Lung (tissue), 12 donors: ENCODE data around the gene SAFB2. TPM values are rescaled to one million over a fixed set of nuclear protein-coding genes. Genes with fewer than 3 reads are reported as not detected.

Experiments
- ATAC-seq: fragments of 200-7000 bp; cut with Tn5 transposase; one replicate; pipeline ENCODE4 v1.9.1; 2020; ENCODE audit warnings: moderate number of reproducible peaks; ENCODE audit not compliant: insufficient read depth, low FRiP score
- DNase-seq, 3 donors: peaks; one replicate each; pipeline ENCODE4 v3.0.0-alpha.2; 2013 to 2017
- H3K27ac ChIP-seq, 2 donors: one replicate each; pipeline ENCODE4 v1.5.1; 2013; ENCODE audit warnings: mild to moderate bottlenecking in 2 of 2, moderate library complexity in 2 of 2, control low read depth in 1 of 2, inconsistent platforms in 1 of 2, low read depth in 1 of 2, low read length in 1 of 2
- H3K27me3 ChIP-seq, 3 donors: one replicate each; pipeline ENCODE4 v1.5.1; 2013; ENCODE audit warnings: low read length in 2 of 3; ENCODE audit not compliant: control insufficient read depth in 3 of 3, insufficient read depth in 3 of 3
- H3K36me3 ChIP-seq, 4 donors: one replicate each; pipeline ENCODE4 v1.5.1; 2013; ENCODE audit warnings: low read length in 4 of 4, mild to moderate bottlenecking in 1 of 4, moderate library complexity in 1 of 4; ENCODE audit not compliant: control insufficient read depth in 4 of 4, insufficient read depth in 4 of 4
- H3K4me1 ChIP-seq, 5 donors: one replicate each; pipeline ENCODE4 v1.5.1; 2013; ENCODE audit warnings: low read length in 5 of 5, mild to moderate bottlenecking in 2 of 5, moderate library complexity in 1 of 5; ENCODE audit not compliant: control insufficient read depth in 5 of 5, insufficient read depth in 5 of 5
- H3K4me3 ChIP-seq: one replicate; pipeline ENCODE4 v1.5.1; 2013; ENCODE audit warnings: mild to moderate bottlenecking, control low read depth, moderate library complexity
- H3K9ac ChIP-seq, 2 donors: one replicate each; pipeline ENCODE4 v1.5.1; 2013; ENCODE audit warnings: low read length in 2 of 2, control low read depth in 1 of 2; ENCODE audit not compliant: insufficient read depth in 1 of 2
- H3K9me3 ChIP-seq, 4 donors: one replicate each; pipeline ENCODE4 v1.5.1; 2013; ENCODE audit warnings: low read length in 3 of 4, mild to moderate bottlenecking in 1 of 4, moderate library complexity in 1 of 4; ENCODE audit not compliant: control insufficient read depth in 4 of 4, insufficient read depth in 3 of 4
- CTCF ChIP-seq: IDR thresholded peaks from 2 replicates; pipeline ENCODE4 v1.5.1; 2012; ENCODE audit warnings: mild to moderate bottlenecking; ENCODE audit errors: control extremely low read depth, extremely low read depth
- WGBS, 2 donors: extraction: QIAGEN DNeasy Blood & Tissue Kit; methylation state at CpG; one replicate each; pipeline ENCODE4 v1.1.7; 2013; 5-methylcytosine and 5-hydroxymethylcytosine counted together
- polyA plus RNA-seq, 2 donors: library from polyadenylated mRNA; stranded (reverse); fragments of 200-250 nt; gene quantifications; one replicate each; pipeline ENCODE4 v1.2.1, GENCODE V29; 2013
- total RNA-seq, 2 donors: library from RNA; depleted of rRNA in 1 of 2; stranded (reverse); fragments of >200 nt in 1 of 2; gene quantifications; one replicate each; pipeline ENCODE4 v1.2.1, GENCODE V29; 2014 to 2021
- donor health status: control.
- donor health status: control.
- donor health status: Bipolar disorder and iron deficiency.
- donor health status: healthy.
- donor health status: DM: yes; HTN: yes; CAD: no.

The SAFB2 gene
- total and polyA plus RNA-seq, 4 donors: 39.7 to 88.6 (median 68.5) TPM

- Histone ChIP-seq H3K9me3 (no peaks in the 10 kb centered on the region), H3K27me3 (no peaks in the 10 kb centered on the region), H3K4me1 (no peaks in the 10 kb centered on the region), H3K36me3 (peaks cover 48 to 81% (median 57%) of the 10 kb centered on the region in 4 donors), H3K4me3 (no peak overlapping the region), H3K27ac (no peak overlapping the region), H3K9ac (no peak overlapping the region)
- DNase-seq (no peak), ATAC-seq (no peak)
- WGBS, 2 donors: 91 to 100% methylated on average over 2 of the region's 2 CpGs
- no peak for TF ChIP-seq CTCF
These were observed 41.9 kb upstream of the SAFB2 start for GRCh38 chr19:5664515-5664914.

GRCh38 chr19:5663904-5664303 lies 41.3 kb upstream of the SAFB2 start:
- 96% methylated on average over 17 of the region's 17 CpGs for WGBS, 2 donors
- H3K27ac ChIP-seq: no peak overlapping the region
- no peak for ATAC-seq
- H3K9ac ChIP-seq: no peak overlapping the region
- TF ChIP-seq CTCF: no peak
- no peaks in the 10 kb centered on the region for H3K27me3 ChIP-seq
- no peak overlapping the region for H3K4me3 ChIP-seq
- no peak for DNase-seq
- H3K36me3 ChIP-seq: peaks cover 48 to 79% (median 56%) of the 10 kb centered on the region in 4 donors
- no peaks in the 10 kb centered on the region for H3K9me3 ChIP-seq
- H3K4me1 ChIP-seq: no peaks in the 10 kb centered on the region

GRCh38 chr19:5661483-5661882 lies 38.9 kb upstream of the SAFB2 start:
- DNase-seq: no peak

More at GRCh38 chr19:5661483-5661882, 38.9 kb upstream of the SAFB2 start:
- H3K9ac ChIP-seq: no peak overlapping the region
- H3K9me3 ChIP-seq: no peaks in the 10 kb centered on the region
- no peaks in the 10 kb centered on the region for H3K4me1 ChIP-seq
- H3K27ac ChIP-seq: no peak overlapping the region
- H3K27me3 ChIP-seq: no peaks in the 10 kb centered on the region
- H3K4me3 ChIP-seq: no peak overlapping the region
- H3K36me3 ChIP-seq: peaks cover 47 to 74% (median 57%) of the 10 kb centered on the region in 4 donors
- WGBS, 2 donors: 98 to 99% methylated on average over 42 of the region's 42 CpGs
- no peak for ATAC-seq
- no peak for TF ChIP-seq CTCF
